T47D (cell line): ENCODE results near the gene JAK1.

ENCODE experiments used
- DNase-seq, 2 experiments: peaks; one replicate each; pipeline versions ENCODE4 v3.0.0 to v3.0.0-alpha.2; 2011 to 2012; ENCODE audit warnings: low read depth in 1 of 2, low spot score in 1 of 2
- JUND ChIP-seq: IDR thresholded peaks from 2 replicates; pipeline ENCODE4 v1.6.1; 2012; ENCODE audit warnings: low read depth
- in situ Hi-C: cut with HindIII; loops from 2 replicates; pipeline ENCODE4 v1.10.0; 2016; ENCODE audit warnings: low sequenced_read_pairs, low pct_unique_long_range_greater_than_20kb

Gene JAK1

GRCh38 chr1:64953241-64953640, 13.1 kb downstream of the JAK1 start:
- TF ChIP-seq JUND, result no peak
- DNase-seq, result no peak
- in situ Hi-C loops, result no loop called here

- in situ Hi-C loops, result no loop called here
- DNase-seq, result no peak
- TF ChIP-seq JUND, result no peak
Observed at GRCh38 chr1:64950284-64950809, 16.0 kb downstream of the JAK1 start.

GRCh38 chr1:64948905-64949833, 17.2 kb downstream of the JAK1 start:
- no peak for TF ChIP-seq JUND
- in situ Hi-C loops, result no loop called here
- no peak for DNase-seq

DNA sequence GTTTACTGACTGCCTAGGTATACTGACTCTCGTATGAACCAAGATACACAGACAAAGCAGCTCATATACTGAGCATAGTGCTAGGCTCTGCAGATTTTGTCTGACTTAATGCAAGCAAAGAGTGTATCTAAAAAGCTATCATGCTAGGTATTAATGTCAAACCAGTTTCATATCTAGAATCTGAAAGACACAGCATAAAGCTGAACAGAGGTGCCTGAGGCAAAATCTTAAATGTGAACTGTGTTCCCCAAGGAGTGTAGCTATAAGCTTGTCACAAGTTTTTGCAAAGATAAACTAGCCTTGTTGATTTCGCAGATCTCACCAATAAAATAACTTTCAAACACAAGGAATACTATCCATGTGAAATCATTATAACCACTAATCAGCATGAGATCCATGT, 18.1 kb downstream of the JAK1 start:
- no peak for DNase-seq
- in situ Hi-C loops, result no loop called here
- TF ChIP-seq JUND, result no peak

DNA sequence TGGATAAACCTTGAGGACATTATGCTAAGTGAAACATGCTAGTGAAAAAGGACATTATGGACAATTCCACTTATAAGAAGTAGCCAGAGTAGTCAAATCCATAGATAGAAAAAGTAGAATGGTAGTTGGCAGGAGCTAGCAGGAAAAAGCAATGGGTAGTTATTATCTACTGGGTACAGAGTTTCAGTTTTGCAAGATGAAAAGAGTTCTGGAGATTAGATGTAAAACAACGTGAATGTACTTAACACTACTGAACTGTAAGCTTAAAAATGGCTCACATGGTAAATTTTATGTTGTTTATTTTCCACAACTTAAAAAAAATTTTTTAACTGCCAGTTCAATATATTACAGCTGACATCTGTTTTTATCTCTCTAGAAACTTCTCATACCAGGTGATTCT, 19.4 kb downstream of the JAK1 start:
- no peak for TF ChIP-seq JUND
- DNase-seq, result no peak
- in situ Hi-C loops, result no loop called here

DNA sequence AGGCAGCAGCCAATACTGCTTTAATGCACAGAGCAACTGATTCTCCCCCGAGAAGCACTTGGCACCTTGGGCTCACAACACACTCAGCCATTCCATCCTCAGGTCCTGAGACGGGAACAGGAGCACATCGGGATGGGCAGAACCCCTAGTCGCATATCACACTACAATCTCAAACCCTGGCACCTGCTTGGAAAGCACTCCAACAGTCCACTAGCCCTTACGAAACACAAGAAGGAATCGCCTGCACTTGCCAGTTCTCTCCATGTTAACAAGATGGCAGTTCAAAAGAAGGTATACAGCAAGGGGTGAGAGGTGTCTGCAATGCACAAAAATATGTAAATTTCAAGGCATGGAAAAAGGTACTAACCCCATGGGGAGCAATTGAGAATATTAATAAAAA, 21.4 kb downstream of the JAK1 start:
- no peak for TF ChIP-seq JUND
- in situ Hi-C loops, result no loop called here
- no peak for DNase-seq

DNA sequence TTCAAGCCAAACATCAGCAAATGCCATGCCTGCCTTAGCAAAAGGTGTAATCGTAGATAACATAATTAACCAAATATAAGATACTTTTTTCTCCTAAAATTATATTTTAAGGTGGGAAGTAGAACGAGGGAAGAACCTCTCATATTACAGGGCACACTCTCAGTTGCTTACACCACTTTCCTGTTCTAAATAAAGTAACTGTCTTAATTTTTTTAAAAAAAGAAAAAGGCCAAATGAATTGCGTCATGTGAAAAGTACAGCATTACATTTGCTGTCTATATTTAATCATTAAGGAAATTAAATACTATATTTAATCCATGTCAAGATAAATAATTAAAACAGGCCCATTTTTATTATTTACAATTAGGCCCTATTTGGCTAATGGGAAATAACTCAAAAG, 23.7 kb downstream of the JAK1 start:
- no peak for TF ChIP-seq JUND
- in situ Hi-C loops, result no loop called here
- no peak for DNase-seq

DNA sequence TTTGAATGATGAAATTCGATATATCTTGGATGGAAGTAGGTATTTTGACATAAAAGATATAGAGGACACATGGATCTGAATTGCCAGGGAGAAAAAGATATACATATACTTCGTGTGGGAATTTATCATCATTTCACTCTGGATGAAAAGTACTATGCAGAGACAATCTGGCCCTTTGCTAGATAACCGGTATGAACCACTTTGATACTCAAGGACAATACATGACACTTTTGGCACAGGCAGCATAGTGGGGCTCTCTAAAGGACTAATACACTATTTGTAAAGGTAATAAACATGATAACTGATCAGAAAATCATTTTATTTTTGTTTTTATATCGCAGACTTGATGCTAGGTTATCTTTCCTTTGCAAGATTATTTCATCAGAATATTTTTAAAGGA, 24.2 kb downstream of the JAK1 start:
- no peak for DNase-seq
- in situ Hi-C loops, result no loop called here
- TF ChIP-seq JUND, result no peak

GRCh38 chr1:64941461-64942117, 24.8 kb downstream of the JAK1 start:
- in situ Hi-C loops, result no loop called here
- TF ChIP-seq JUND, result no peak

DNA sequence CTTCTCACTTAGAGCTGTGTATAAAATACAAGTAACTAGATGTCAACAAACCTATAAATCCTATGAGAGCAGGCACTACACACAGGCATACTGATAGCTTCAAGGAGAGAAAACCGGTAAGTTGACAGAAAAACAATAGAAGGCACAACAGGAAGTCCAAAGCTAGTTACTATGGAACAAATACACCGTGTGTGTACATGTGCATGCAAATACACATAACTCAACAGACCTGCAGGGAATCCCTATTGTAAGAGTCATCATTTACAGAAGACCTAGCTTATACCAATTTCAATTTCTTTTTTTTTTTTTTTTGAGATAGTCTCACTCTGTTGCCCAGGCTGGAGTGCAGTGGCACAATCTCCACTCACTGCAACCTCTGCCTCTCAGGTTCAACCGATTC, 26.3 kb downstream of the JAK1 start:
- in situ Hi-C loops, result no loop called here
- no peak for DNase-seq
- no peak for TF ChIP-seq JUND

More at GRCh38 chr1:64941461-64942117, 24.8 kb downstream of the JAK1 start:
- no peak for DNase-seq

DNA sequence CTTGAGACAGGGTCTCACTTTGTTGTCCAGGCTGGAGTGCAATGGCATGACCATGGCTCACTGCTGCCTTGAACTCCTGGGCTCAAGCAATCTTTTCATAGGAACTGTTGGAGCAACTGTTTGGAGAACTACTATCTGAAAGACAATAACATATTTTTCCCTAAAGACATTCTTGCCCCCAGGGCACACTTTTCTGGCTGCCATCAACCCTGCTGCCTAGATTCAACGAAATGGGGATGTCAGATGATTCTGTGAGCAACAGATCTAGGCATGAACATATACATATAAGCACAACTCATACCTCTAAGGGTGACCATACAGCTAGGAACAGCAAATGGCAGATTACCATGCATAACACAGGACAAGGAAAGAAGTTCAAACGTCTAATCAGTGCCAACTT, 27.4 kb downstream of the JAK1 start:
- no peak for DNase-seq
- in situ Hi-C loops, result no loop called here
- TF ChIP-seq JUND, result no peak

DNA sequence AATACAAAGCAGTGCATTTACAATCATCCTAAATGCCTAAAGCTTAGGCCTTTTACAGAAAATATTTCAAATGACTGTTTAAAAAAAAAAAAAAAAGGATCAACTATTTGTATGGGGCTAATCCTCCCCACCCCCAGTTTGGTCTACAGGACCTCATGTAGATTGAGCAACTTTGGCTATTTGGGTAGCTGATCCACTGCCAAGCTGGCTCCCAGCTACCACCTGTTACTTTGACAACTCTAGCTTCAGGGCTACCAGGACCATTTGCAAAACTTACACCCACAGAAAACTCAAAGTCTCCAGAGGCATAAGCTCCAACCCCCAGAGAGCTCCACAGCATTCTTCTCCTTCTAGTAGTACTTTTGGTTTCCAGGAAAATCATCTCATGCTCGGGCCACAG, 29.4 kb downstream of the JAK1 start:
- no peak for DNase-seq
- in situ Hi-C loops, result no loop called here
- no peak for TF ChIP-seq JUND

DNA sequence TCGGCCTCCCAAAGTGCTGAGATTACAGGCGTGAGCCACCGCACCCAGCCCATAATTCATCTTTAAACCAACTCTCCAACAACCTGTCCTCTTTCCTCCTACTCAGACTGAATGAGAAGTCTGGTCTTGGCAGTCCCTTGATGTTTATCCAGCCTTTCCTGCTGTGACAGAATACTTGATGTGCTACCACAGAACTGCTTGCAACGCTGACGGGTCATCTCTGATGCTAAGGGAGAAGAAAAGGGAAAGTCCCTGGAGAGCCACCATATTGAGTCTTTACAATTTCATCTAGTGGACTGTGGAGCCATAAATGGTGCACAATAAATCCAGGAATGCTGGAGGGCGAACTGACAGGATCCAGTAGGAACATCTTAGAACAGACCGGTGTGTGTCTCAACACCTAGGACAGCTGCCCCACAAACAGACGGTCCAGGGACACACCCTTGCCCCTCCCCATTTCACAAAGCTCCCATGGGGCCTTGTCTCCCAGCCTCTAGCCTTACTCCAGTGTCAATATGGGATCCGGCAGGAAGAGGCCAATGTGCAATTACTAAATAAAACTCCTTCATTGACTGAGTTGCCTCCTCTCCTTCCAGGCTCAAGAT, 30.7 kb downstream of the JAK1 start:
- DNase-seq, result no peak
- in situ Hi-C loops, result no loop called here
- no peak for TF ChIP-seq JUND
